Raji (cell line): ENCODE data around the gene KMT2D.

Experiments used
- POLR2A ChIP-seq: IDR thresholded peaks from 2 replicates; pipeline ENCODE4 v1.6.1; 2011; ENCODE audit warnings: low read depth, low read length, control low read depth; ENCODE audit not compliant: insufficient read depth

Gene KMT2D

DNA sequence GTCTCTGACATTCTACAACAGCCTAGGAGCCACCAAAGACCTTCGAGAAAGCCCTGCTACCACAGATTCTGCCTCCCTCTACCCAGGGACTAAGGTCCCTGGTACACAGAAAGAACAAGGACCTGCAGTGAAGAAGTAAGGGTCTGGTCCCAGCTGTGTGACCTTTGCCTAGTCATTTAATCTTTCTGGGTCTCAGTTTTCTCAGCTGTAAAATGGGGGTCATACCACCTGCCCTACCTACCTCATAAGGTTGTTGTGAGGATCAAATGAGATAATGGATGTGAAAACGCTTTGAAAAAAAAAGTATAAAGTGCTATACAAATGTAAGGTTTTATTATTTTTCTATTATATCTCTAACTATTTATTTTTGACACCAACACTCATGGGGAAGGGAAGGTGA is 36.8 kb downstream of the KMT2D start:
- no peak for TF ChIP-seq POLR2A

GRCh38 chr12:49022558-49023178 is 37.9 kb downstream of the KMT2D start:
- no peak for TF ChIP-seq POLR2A

GRCh38 chr12:49021292-49021915 is 39.2 kb downstream of the KMT2D start:
- no peak for TF ChIP-seq POLR2A

GRCh38 chr12:49020441-49020840 is 40.2 kb downstream of the KMT2D start:
- TF ChIP-seq POLR2A: no peak

DNA sequence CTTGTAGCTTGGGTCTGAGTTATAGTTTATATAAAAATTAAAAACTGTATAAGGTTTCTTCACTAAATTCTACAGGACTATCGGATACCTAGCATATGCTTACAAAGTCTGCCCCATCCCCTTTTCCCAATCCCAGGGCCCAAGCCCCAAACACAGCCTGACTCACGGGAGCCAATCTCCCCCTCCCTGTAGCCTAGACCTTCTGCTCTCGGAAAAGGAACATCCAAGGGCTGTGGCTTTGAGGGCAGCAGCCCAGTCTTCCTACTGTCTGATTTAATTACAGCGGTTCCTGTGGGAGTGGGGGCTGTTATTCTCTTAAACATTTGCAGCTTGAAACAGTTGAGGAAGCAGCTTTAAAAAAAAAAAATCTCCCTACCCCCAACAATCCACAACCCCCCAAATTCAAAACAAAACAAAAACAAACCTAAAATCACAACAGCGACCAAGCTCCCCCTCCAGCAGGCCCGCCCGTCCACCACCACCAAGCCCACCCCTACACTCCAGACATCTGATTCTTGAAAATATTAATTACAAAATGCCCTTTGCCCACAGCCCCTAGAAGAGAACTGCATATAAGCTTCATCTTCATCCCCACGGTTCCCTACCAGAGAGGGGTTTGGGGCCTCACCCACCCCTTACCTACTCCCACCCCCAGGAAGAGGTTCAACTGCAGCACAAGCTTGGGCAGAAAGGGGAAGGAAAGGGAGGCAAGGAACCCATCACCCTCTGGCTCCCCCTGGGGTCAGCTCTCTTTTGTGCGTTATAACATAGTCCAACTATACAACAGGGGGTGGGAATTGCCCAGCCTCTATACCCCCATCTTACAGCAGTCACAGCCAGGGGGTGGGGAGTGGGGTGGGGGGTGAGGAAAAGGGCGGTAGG is 40.9 kb downstream of the KMT2D start:
- TF ChIP-seq POLR2A: no peak

DNA sequence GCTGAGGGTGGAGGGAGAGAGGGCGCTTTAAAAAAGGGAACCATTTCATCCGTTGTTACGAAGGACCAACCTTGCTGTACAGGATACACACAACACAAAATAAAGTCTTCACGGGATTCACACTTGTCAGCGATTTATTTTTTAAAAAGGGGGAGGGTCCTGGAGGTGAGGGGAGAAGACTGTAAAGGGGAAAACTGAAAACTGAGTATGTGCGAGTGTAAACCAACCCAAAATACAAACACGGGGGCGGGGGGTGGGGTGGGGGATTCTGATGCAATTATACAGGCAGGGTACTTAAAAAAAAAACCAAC is 41.5 kb downstream of the KMT2D start:
- no peak for TF ChIP-seq POLR2A

GRCh38 chr12:49018261-49019119 is 42.1 kb downstream of the KMT2D start, which contains the start of gene PRKAG1:
Gene PRKAG1, minus strand, starts transcription at chr12:49018776. Its CDS starts 36 bp downstream, at chr12:49018740.
- TF ChIP-seq POLR2A: peak; percentile 84

DNA sequence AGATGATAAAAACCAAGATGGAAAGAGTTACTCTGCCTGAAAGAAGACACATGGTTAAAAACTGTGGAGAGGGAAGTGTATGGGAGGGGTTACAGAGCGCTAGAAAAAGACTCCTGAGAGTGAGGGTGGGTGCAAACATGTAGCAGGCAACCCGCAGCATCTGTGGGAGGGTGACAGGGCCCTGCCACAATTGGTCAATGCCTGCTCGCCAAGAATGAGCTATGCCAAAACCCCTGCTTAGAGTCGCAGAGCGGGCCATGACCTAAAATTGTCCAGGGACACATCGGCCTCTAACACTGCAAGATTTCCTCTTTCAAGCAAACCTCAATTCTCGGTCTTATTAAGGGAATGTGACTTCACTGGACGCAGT is 42.7 kb downstream of the KMT2D start:
- TF ChIP-seq POLR2A: no peak

DNA sequence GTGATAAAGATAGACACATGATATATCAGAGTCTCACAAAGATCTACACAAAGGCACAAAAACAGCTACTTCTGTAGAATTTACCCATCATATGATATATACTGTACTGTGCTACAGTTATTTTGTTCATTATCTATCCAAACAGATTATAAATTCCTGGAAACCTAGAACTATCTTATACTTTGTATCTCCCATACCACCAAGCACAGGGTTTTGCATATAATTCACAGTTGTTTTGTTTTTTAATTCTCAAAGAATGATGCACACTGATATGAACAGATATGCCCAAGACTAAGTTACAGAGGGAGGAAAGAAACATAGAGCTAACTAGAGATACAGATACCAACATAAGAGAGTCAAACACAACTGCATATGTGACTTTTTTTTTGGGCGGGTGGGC is 45.4 kb downstream of the KMT2D start:
- TF ChIP-seq POLR2A: no peak

DNA sequence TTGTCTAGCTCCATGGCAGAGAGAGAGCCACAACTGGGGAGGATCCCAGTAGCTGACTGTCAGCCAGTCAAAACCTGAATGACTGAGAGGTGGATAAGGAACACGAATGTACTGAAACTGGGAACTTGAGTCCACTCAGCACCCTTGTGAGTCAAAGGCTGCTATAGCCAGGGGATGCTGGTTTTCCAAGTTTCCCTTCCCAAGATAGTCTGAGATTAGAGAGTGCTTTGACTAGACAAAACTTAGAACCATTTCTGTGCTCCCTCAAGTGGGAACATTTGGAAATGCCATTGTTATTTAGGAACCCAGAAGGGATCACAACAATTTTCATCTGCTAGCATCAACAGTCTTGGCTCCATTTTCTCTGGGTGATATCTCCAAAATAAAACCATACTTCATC is 46.0 kb downstream of the KMT2D start:
- no peak for TF ChIP-seq POLR2A

DNA sequence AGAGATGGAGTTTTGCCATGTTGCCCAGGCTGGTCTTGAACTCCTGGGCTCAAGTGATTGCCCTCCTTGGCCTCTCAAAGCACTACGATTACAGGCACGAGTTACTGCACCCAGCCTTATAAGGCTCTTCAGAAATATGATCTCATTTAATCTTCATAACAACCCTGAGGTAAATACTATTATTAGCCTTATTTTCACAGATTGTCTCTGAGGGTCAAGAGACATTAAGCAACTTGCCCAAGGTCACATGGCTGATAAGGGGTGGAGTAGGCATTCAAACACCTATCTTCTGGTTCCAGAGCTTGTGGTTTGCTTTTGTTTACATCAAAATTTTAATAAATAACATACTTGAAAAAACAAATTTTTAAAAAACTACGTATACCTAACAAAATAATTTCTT is 47.2 kb downstream of the KMT2D start:
- no peak for TF ChIP-seq POLR2A

DNA sequence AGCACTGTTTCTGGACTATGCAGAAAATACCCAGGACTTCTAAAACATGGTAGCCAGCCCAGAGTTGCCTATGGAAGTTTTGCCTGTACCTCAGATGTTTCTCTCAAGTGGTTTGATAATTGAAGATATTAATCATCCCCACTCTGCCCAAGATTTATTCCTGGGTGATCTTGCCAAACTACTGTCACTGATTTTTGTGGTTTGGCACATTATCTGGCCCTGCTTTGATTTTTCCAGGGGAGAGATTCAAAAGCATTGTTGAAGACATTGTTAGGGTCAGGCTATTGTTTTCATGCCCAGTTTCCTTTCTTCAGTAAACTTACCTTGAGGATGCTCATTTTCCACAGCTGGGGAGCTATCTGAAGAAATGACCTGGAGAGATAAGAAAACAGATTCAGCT is 47.9 kb downstream of the KMT2D start:
- no peak for TF ChIP-seq POLR2A
